CD14-positive monocyte (primary cell): ENCODE measurements around the gene UQCC2. TPM values are rescaled to one million over a fixed set of nuclear protein-coding genes. Genes with fewer than 3 reads are reported as not detected.

Experiments used
- DNase-seq, 3 donors: peaks; one replicate each; pipeline ENCODE4 v3.0.0-alpha.2; 2011 to 2022
- H2AFZ ChIP-seq: 2 replicates; pipeline ENCODE4 v1.6.0; 2012; ENCODE audit warnings: mild to moderate bottlenecking, low read depth, low read length, inconsistent platforms; ENCODE audit not compliant: insufficient read depth, poor library complexity, severe bottlenecking
- H3K27ac ChIP-seq, 2 donors: 1 replicate in 1 of 2; 2 replicates in 1 of 2; pipeline ENCODE4 v1.5.1; 2012 to 2013; ENCODE audit warnings: low read length in 2 of 2, control low read depth in 1 of 2, inconsistent platforms in 1 of 2, low read depth in 1 of 2, mild to moderate bottlenecking in 1 of 2
- H3K27me3 ChIP-seq, 2 donors: one replicate each; pipeline versions ENCODE4 v1.6.0 to v1.6.1; 2011 to 2013; ENCODE audit warnings: low read length in 2 of 2; ENCODE audit not compliant: control insufficient read depth in 2 of 2, insufficient read depth in 2 of 2
- H3K36me3 ChIP-seq, 2 donors: replicated peaks in 1 of 2; 1 replicate in 1 of 2; 2 replicates in 1 of 2; pipeline versions ENCODE4 v1.5.1 to v1.6.1; 2012 to 2013; ENCODE audit warnings: low read length in 2 of 2, control low read depth in 1 of 2, inconsistent platforms in 1 of 2, mild to moderate bottlenecking in 1 of 2; ENCODE audit not compliant: insufficient read depth in 2 of 2, control insufficient read depth in 1 of 2
- H3K4me1 ChIP-seq, 2 donors: 1 replicate in 1 of 2; 2 replicates in 1 of 2; pipeline versions ENCODE4 v1.5.1 to v1.6.1; 2012 to 2013; ENCODE audit warnings: low read length in 2 of 2, control low read depth in 1 of 2, inconsistent platforms in 1 of 2, mild to moderate bottlenecking in 1 of 2, moderate library complexity in 1 of 2; ENCODE audit not compliant: insufficient read depth in 2 of 2, control insufficient read depth in 1 of 2
- H3K4me2 ChIP-seq: replicated peaks from 2 replicates; pipeline ENCODE3; 2012; ENCODE audit warnings: low read length, moderate library complexity, mild to moderate bottlenecking; ENCODE audit not compliant: poor library complexity, severe bottlenecking; ENCODE audit errors: extremely low read depth
- H3K4me3 ChIP-seq, 3 experiments: fragments of 200-600 bp in 1 of 3; sonication (generic) in 1 of 3; replicated peaks in 1 of 3; 1 replicate in 2 of 3; 2 replicates in 1 of 3; pipeline ENCODE4 v1.5.1; 2011 to 2013; ENCODE audit warnings: low read length in 3 of 3, mild to moderate bottlenecking in 3 of 3, control low read depth in 2 of 3, low read depth in 2 of 3, inconsistent platforms in 1 of 3, moderate library complexity in 1 of 3
- H3K79me2 ChIP-seq: 2 replicates; pipeline ENCODE4 v1.6.0; 2012; ENCODE audit warnings: mild to moderate bottlenecking, control low read depth, inconsistent platforms, low read length, moderate library complexity; ENCODE audit not compliant: insufficient read depth
- H3K9ac ChIP-seq: 2 replicates; pipeline ENCODE4 v1.6.0; 2017; ENCODE audit warnings: low read length, mild to moderate bottlenecking; ENCODE audit not compliant: insufficient read depth, poor library complexity, severe bottlenecking
- H3K9me3 ChIP-seq, 2 donors: replicated peaks in 1 of 2; 1 replicate in 1 of 2; 2 replicates in 1 of 2; pipeline versions ENCODE4 v1.5.1 to v1.6.1; 2012 to 2013; ENCODE audit warnings: low read length in 2 of 2, control low read depth in 1 of 2; ENCODE audit not compliant: control insufficient read depth in 1 of 2, insufficient read depth in 1 of 2
- H4K20me1 ChIP-seq: 2 replicates; pipeline ENCODE4 v1.6.0; 2012; ENCODE audit warnings: mild to moderate bottlenecking, low read length, control low read depth, moderate library complexity; ENCODE audit not compliant: insufficient read depth
- H3K27ac Mint-ChIP-seq, 7 donors: one replicate each; pipeline ENCODE4 v1.8.0; 2020; ENCODE audit warnings: mild to moderate bottlenecking in 7 of 7, mixed read lengths in 7 of 7, moderate library complexity in 6 of 7, inconsistent platforms in 2 of 7
- H3K27me3 Mint-ChIP-seq, 3 donors: one replicate each; pipeline ENCODE4 v1.8.0; 2021 to 2022; ENCODE audit warnings: low read depth in 3 of 3, mild to moderate bottlenecking in 3 of 3, mixed read lengths in 3 of 3, moderate library complexity in 3 of 3, inconsistent platforms in 1 of 3
- H3K36me3 Mint-ChIP-seq, 2 donors: one replicate each; pipeline ENCODE4 v1.8.0; 2020; ENCODE audit warnings: mixed read lengths in 2 of 2, inconsistent platforms in 1 of 2, mild to moderate bottlenecking in 1 of 2
- H3K4me1 Mint-ChIP-seq: one replicate; pipeline ENCODE4 v1.8.0; 2020; ENCODE audit warnings: mild to moderate bottlenecking, mixed read lengths
- H3K4me3 Mint-ChIP-seq, 2 donors: one replicate each; pipeline ENCODE4 v1.8.0; 2020; ENCODE audit warnings: mild to moderate bottlenecking in 2 of 2, mixed read lengths in 2 of 2, moderate library complexity in 1 of 2
- H3K9me3 Mint-ChIP-seq, 7 donors: one replicate each; pipeline ENCODE4 v1.8.0; 2020 to 2022; ENCODE audit warnings: mixed read lengths in 7 of 7, mild to moderate bottlenecking in 6 of 7, moderate library complexity in 6 of 7, inconsistent platforms in 2 of 7
- WGBS: methylation state at CpG from one replicate; pipeline ENCODE4 v1.1.5; 2013; ENCODE audit warnings: missing lambda C conversion rate; ENCODE audit not compliant: insufficient coverage; 5-methylcytosine and 5-hydroxymethylcytosine counted together
- intact Hi-C, 2 donors: fragments of 100-400 bp; cut with micrococcal nuclease; formaldehyde crosslinking; loops; one replicate each; pipeline versions ENCODE4 v1.15.0 to v1.15.1; 2023
- polyA plus RNA-seq, 3 donors: library from polyadenylated mRNA; depleted of rRNA in 1 of 3; unstranded in 2 of 3; stranded (reverse) in 1 of 3; fragments of 300-500 nt in 2 of 3; fragments of >200 nt in 1 of 3; fragmentation: Illumina TruSeq in 2 of 3; gene quantifications; 1 replicate in 2 of 3; 2 replicates in 1 of 3; pipeline ENCODE4 v1.2.3, GENCODE V29; 2012 to 2021
- TF ChIP-seq, protein P1 (sequence below): fragments of 200-600 bp; IDR thresholded peaks from one replicate; pipeline ENCODE4 v1.8.0; 2022; ENCODE audit warnings: antibody characterized with exemption, mild to moderate bottlenecking

The UQCC2 gene
- polyA plus RNA-seq, 3 donors, result 10.3 to 39.3 (median 37.2) TPM

DNA sequence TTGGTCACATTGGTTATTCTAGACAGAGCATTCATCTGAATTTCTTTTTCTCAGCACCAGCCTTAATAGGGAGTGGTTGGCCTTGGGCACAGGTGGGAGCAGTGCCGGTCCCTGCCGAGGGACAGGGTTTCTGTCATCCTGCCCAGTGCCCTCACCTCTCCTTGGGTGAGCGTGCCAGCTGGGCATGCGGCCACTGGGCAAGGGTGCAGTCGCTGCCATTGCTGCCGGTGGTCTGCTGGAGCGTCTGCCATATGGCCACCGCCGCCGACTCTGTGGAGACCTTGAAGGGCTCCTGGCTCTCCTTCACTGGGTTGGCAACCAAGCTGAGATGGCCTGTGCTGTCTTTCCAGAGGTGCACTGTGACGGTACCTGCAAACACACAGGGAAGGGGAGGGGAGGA lies 16.4 kb upstream of the UQCC2 start:
- H3K27me3 ChIP-seq, result peaks cover 0 to 6% of the 10 kb centered on the region in 2 donors
- no peaks in the 10 kb centered on the region for H3K4me1 Mint-ChIP-seq
- H3K27ac ChIP-seq, result no peak overlapping the region
- H3K36me3 ChIP-seq, result no peaks in the 10 kb centered on the region
- H3K9me3 Mint-ChIP-seq, result no peaks in the 10 kb centered on the region
- no peaks in the 10 kb centered on the region for H3K4me1 ChIP-seq
- intact Hi-C loops, result no loop called here
- no peak overlapping the region for H3K4me3 ChIP-seq
- no peak overlapping the region for H2AFZ ChIP-seq
- peaks cover 11 to 15% (median 14%) of the 10 kb centered on the region in 3 donors for H3K27me3 Mint-ChIP-seq
- H3K9ac ChIP-seq, result no peak overlapping the region
- no peak overlapping the region for H3K4me3 Mint-ChIP-seq
- no peaks in the 10 kb centered on the region for H3K36me3 Mint-ChIP-seq
- no peak overlapping the region for H3K27ac Mint-ChIP-seq
- no peak overlapping the region for H3K4me2 ChIP-seq
- no peaks in the 10 kb centered on the region for H4K20me1 ChIP-seq
- no peak for DNase-seq
- TF ChIP-seq, protein P1, sequence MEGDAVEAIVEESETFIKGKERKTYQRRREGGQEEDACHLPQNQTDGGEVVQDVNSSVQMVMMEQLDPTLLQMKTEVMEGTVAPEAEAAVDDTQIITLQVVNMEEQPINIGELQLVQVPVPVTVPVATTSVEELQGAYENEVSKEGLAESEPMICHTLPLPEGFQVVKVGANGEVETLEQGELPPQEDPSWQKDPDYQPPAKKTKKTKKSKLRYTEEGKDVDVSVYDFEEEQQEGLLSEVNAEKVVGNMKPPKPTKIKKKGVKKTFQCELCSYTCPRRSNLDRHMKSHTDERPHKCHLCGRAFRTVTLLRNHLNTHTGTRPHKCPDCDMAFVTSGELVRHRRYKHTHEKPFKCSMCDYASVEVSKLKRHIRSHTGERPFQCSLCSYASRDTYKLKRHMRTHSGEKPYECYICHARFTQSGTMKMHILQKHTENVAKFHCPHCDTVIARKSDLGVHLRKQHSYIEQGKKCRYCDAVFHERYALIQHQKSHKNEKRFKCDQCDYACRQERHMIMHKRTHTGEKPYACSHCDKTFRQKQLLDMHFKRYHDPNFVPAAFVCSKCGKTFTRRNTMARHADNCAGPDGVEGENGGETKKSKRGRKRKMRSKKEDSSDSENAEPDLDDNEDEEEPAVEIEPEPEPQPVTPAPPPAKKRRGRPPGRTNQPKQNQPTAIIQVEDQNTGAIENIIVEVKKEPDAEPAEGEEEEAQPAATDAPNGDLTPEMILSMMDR, result no peak
- no peaks in the 10 kb centered on the region for H3K9me3 ChIP-seq
- no peaks in the 10 kb centered on the region for H3K79me2 ChIP-seq
- WGBS, result 98% methylated on average over 11 of the region's 11 CpGs

DNA sequence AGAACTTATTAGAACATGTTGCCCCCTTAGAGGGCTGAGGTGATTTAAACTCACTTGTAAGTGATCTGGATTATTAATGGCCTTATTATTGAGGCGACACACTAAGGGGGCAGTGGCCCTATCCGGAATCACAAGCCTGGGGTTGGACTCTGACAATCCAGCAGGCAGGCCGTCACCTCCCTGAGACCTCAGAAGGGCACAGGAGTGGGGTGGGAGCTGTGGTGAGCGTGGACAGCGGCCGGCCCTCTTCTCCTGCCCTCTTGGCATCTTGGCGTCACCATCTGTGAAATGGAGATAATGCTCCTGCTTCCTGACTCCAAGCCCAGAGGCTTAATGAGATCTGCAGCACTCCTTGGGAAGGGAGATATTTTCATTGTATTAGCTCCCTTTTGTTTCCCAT lies 15.6 kb upstream of the UQCC2 start:
- H3K27me3 Mint-ChIP-seq, result peaks cover 11 to 16% (median 15%) of the 10 kb centered on the region in 3 donors
- no peaks in the 10 kb centered on the region for H3K9me3 Mint-ChIP-seq
- Histone ChIP-seq H3K9ac (no peak overlapping the region), H2AFZ (no peak overlapping the region), H3K9me3 (no peaks in the 10 kb centered on the region), H3K4me3 (no peak overlapping the region), H3K4me2 (no peak overlapping the region), H3K4me1 (no peaks in the 10 kb centered on the region), H3K27me3 (peaks cover 0 to 6% of the 10 kb centered on the region in 2 donors), H3K36me3 (no peaks in the 10 kb centered on the region), H3K27ac (no peak overlapping the region), H3K79me2 (no peaks in the 10 kb centered on the region), H4K20me1 (no peaks in the 10 kb centered on the region)
- DNase-seq, result no peak
- 80% methylated on average over 6 of the region's 7 CpGs for WGBS
- H3K4me1 Mint-ChIP-seq, result no peaks in the 10 kb centered on the region
- intact Hi-C loops, result no loop called here
- H3K36me3 Mint-ChIP-seq, result no peaks in the 10 kb centered on the region
- TF ChIP-seq, protein P1, result no peak
- no peak overlapping the region for H3K27ac Mint-ChIP-seq
- H3K4me3 Mint-ChIP-seq, result no peak overlapping the region
